Fibroblast of lung (primary cell): ENCODE results near the gene PRKAG2.

ENCODE experiments used
- EZH2 ChIP-seq: IDR thresholded peaks from 2 replicates; pipeline ENCODE4 v1.5.1; 2012; ENCODE audit warnings: low read length, control low read depth, mild to moderate bottlenecking; ENCODE audit errors: missing control alignments
- TF ChIP-seq, protein P1 (sequence below), 2 donors: IDR thresholded peaks in 1 of 2; conservative IDR thresholded peaks in 1 of 2; 1 replicate in 1 of 2; 2 replicates in 1 of 2; pipeline ENCODE4 v1.5.1; 2011 to 2012; ENCODE audit warnings: low read length in 2 of 2, control low read depth in 1 of 2, inconsistent platforms in 1 of 2, low read depth in 1 of 2, mild to moderate bottlenecking in 1 of 2

DNA sequence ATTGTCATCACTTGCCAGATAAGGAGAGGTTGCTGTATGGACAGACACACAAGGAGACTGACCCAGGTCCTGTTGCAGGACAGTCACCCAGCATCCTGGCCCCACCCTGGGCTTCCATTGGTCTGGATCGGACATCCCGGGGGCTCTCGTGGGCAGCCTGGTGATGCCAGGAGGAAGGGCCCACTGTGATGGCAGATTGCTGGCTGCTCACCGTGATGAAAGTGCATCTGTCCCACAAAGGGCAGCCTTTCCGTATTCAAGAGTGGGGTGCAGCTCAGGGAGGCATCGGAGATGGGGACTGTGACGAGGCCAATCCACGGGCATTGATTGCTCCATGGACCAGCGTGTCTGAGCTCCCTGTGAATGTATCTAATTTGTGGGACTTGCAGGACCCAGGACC is 41.3 kb downstream of the PRKAG2 start:
- TF ChIP-seq EZH2 = no peak
- TF ChIP-seq, protein P1, sequence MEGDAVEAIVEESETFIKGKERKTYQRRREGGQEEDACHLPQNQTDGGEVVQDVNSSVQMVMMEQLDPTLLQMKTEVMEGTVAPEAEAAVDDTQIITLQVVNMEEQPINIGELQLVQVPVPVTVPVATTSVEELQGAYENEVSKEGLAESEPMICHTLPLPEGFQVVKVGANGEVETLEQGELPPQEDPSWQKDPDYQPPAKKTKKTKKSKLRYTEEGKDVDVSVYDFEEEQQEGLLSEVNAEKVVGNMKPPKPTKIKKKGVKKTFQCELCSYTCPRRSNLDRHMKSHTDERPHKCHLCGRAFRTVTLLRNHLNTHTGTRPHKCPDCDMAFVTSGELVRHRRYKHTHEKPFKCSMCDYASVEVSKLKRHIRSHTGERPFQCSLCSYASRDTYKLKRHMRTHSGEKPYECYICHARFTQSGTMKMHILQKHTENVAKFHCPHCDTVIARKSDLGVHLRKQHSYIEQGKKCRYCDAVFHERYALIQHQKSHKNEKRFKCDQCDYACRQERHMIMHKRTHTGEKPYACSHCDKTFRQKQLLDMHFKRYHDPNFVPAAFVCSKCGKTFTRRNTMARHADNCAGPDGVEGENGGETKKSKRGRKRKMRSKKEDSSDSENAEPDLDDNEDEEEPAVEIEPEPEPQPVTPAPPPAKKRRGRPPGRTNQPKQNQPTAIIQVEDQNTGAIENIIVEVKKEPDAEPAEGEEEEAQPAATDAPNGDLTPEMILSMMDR (conservative IDR thresholded peaks at IDR 0.05 in 1 of 2, IDR thresholded peaks at IDR 0.05 in 1 of 2; ENCODE audit: low read depth in 1 of 2, low read length in 2 of 2) = no peak
